Measurements from ENCODE around the gene FAM20C. TPM values are rescaled to one million over a fixed set of nuclear protein-coding genes. Genes with fewer than 3 reads are reported as not detected.

The FAM20C gene
- total RNA-seq, 1 donor from 2014 or later: 90.8 TPM

DNA sequence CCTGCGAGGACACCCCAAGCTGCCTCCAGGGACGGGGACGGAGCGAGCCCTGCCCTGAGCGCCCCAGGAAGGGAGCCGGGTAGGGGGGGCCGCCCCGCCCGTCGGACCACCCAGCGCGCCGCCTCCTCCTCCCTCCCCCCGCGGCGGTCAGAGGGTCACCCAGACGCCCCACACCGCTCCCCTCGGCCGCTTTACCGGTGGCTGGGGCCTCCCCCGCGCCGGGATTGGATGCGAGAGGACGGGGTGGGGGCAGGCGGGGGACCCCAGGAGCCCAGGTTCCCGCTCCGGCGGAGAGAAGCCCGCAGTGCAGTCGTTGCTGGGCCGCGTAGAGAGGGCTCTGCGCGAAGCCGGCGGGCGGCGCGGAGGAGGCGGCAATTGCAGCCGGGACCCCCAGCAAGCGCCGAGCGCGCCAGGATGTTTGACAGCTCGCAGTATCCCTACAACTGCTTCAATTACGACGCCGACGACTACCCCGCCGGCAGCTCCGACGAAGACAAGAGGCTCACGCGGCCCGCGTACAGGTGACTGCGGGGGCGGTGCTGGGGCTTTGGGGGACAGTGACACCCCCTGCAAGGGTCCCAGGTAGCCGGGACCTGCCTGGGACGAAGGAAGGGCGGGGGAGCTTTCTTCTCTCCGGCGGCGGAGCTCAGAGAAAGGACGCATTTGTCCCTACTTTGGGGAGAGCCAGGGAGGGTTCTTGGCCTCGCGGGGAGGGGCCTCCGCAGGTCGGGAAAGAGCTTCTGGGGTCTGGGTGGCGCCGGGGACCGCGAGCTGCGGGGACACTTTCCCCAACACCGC is 97.6 kb downstream of the FAM20C start, which contains the start of gene FOXL3:
TSS of gene FOXL3 (plus strand) at position 415 of the 798 bp plus-strand sequence. CDS start at position 415, 0 bp downstream.
- Histone ChIP-seq H3K36me3 (no peaks in the 10 kb centered on the region), H3K27me3 (peaks cover 10% of the 10 kb centered on the region), H3K4me3 (peak within 1 kb of the TSS in 1 of 2 donors; percentile 10), H3K4me1 (peaks cover 0 to 4% of the 10 kb centered on the region in 2 donors), H3K9me3 (no peaks in the 10 kb centered on the region), H3K27ac (no peak within 1 kb of the TSS)
- intact Hi-C loops (cut with DNase I): no loop called here
- TF ChIP-seq, protein P1, sequence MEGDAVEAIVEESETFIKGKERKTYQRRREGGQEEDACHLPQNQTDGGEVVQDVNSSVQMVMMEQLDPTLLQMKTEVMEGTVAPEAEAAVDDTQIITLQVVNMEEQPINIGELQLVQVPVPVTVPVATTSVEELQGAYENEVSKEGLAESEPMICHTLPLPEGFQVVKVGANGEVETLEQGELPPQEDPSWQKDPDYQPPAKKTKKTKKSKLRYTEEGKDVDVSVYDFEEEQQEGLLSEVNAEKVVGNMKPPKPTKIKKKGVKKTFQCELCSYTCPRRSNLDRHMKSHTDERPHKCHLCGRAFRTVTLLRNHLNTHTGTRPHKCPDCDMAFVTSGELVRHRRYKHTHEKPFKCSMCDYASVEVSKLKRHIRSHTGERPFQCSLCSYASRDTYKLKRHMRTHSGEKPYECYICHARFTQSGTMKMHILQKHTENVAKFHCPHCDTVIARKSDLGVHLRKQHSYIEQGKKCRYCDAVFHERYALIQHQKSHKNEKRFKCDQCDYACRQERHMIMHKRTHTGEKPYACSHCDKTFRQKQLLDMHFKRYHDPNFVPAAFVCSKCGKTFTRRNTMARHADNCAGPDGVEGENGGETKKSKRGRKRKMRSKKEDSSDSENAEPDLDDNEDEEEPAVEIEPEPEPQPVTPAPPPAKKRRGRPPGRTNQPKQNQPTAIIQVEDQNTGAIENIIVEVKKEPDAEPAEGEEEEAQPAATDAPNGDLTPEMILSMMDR (IDR thresholded peaks at IDR 0.05): no peak
- peak in 1 of 2 donors; percentile 60 for DNase-seq (ENCODE audit: low spot score in 2 of 2)

DNA sequence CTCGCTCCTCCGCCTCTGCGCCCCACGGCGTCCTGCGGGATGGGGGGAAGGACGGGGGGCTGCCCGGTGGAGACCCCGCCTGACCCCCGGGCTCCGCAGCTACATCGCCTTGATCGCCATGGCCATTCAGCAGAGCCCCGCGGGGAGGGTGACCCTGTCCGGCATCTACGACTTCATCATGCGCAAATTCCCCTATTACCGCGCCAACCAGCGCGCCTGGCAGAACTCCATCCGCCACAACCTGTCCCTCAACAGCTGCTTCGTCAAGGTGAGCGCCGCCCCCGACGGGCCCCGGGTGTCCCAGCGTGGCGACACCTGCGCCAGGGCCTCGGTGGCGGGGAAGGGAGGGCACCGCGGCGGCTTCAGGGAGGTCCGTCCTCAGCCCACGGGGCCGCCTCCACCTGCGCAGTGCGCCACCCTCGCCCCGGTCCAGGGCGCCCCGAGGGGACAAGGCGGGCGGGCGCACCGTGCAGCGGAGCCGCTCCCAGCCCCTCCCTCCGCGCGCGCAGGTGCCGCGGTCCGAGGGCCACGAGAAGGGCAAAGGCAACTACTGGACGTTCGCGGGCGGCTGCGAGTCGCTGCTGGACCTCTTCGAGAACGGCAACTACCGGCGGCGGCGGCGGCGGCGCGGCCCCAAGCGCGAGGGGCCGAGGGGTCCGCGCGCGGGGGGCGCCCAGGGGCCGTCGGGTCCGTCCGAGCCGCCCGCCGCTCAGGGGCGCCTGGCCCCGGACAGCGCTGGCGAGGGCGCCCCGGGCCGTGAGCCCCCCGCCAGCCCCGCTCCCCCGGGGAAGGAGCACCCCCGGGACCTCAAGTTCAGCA is 98.4 kb downstream of the FAM20C start:
- H3K27ac ChIP-seq: no peak overlapping the region
- peaks cover 10% of the 10 kb centered on the region for H3K27me3 ChIP-seq
- H3K4me1 ChIP-seq: peaks cover 0 to 4% of the 10 kb centered on the region in 2 donors
- peak overlapping the region in 1 of 2 donors; percentile 10 for H3K4me3 ChIP-seq
- intact Hi-C loops (cut with DNase I): no loop called here
- no peaks in the 10 kb centered on the region for H3K9me3 ChIP-seq
- peak in 1 of 2 donors; percentile 37 for DNase-seq (ENCODE audit: low spot score in 2 of 2)
- H3K36me3 ChIP-seq: no peaks in the 10 kb centered on the region
- TF ChIP-seq, protein P1 (IDR thresholded peaks at IDR 0.05): no peak

DNA sequence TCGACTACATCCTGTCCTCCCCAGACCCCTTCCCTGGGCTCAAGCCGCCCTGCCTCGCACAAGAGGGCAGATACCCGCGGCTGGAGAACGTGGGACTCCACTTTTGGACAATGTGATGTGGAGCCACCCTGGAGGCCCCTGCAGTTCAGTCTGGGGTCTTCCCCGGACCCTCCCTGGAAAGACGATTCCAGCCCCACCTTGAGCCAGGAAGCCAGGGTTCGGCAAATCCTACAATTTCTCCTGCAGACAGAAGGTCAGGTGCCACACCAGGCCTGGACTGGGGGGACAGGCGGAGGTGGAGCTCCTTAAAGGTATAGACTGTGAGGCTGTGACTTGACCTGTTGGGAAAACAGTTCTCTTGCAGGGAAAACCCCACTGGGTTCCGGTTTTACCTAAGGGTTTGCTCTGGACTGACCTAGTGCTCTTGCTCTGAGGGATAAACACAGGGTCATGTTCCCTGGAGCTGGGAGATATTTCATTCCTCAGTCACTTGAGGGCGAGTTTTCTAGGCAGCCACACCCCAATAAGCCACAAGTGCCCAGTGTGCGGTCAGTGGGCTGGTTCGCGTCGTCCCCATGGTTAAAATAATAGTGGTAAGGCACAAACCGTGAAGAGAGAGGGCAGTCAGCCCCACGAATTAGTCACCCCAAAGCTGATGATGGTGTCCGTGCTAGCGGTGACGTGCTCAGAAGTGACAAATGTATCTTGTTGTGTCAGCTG is 99.2 kb downstream of the FAM20C start:
- H3K36me3 ChIP-seq: no peaks in the 10 kb centered on the region
- H3K4me3 ChIP-seq: no peak overlapping the region
- H3K27me3 ChIP-seq: peaks cover 10% of the 10 kb centered on the region
- DNase-seq (ENCODE audit: low spot score in 2 of 2): peak in 1 of 2 donors; percentile 49
- no peak overlapping the region for H3K27ac ChIP-seq
- H3K4me1 ChIP-seq: peaks cover 0 to 4% of the 10 kb centered on the region in 2 donors
- TF ChIP-seq, protein P1 (IDR thresholded peaks at IDR 0.05): no peak
- intact Hi-C loops (cut with DNase I): no loop called here
- no peaks in the 10 kb centered on the region for H3K9me3 ChIP-seq

- H3K4me3 ChIP-seq: no peak overlapping the region
- H3K9me3 ChIP-seq: no peaks in the 10 kb centered on the region
- H3K27ac ChIP-seq: no peak overlapping the region
- intact Hi-C loops (cut with DNase I): no loop called here
- H3K4me1 ChIP-seq: peaks cover 0 to 4% of the 10 kb centered on the region in 2 donors
- no peaks in the 10 kb centered on the region for H3K36me3 ChIP-seq
- DNase-seq (ENCODE audit: low spot score in 2 of 2): no peak
- TF ChIP-seq, protein P1 (IDR thresholded peaks at IDR 0.05): no peak
- H3K27me3 ChIP-seq: peaks cover 10% of the 10 kb centered on the region
Measured at GRCh38 chr7:292226-292625, 99.9 kb downstream of the FAM20C start.

DNA sequence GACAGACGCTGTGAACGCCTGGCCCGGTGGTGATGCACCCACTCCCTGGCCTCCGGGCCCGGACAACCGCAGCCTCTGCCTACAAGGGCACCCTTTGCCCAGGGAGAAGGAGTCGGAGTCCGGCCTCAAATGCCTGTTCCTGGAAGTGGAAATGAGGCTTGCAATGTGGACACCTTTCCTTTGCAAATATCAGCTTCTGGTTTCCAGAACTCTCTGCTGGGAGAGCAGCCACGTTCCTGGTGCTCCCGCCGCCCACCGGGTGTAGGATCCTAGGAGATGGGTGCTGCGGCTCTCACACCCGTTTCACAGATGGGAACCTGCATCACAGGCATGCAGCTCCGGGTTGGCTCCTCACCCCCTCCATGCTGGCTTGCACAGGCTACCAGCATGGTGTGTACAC is 100.5 kb downstream of the FAM20C start:
- Histone ChIP-seq H3K9me3 (no peaks in the 10 kb centered on the region), H3K27me3 (peaks cover 10% of the 10 kb centered on the region), H3K4me3 (no peak overlapping the region), H3K4me1 (peaks cover 0 to 4% of the 10 kb centered on the region in 2 donors), H3K36me3 (no peaks in the 10 kb centered on the region), H3K27ac (no peak overlapping the region)
- intact Hi-C loops (cut with DNase I): no loop called here
- DNase-seq (ENCODE audit: low spot score in 2 of 2): peak in 1 of 2 donors; percentile 44
- TF ChIP-seq, protein P1 (IDR thresholded peaks at IDR 0.05): no peak
